ENCODE data around the gene HMGN3.

DNA sequence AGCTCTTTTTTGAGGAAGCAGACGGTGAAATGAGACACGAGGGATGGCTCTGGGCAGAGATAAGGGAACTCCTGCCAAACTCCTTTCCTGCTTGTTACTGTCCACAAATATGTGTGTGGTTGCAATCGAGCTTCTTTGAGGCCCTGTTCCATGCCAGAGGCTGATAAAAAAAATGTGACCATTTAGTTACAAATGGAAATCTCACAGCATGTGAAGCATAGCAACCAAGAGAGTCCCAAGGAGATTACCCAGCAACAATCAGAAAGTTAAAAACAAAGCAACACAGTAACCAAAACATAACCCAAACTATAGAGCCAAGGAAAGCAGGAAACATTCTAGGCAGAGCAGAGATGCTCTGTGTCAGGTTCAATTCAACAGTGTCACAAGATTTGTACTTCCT lies 35.4 kb upstream of the HMGN3 start:
- TF ChIP-seq, protein P1, sequence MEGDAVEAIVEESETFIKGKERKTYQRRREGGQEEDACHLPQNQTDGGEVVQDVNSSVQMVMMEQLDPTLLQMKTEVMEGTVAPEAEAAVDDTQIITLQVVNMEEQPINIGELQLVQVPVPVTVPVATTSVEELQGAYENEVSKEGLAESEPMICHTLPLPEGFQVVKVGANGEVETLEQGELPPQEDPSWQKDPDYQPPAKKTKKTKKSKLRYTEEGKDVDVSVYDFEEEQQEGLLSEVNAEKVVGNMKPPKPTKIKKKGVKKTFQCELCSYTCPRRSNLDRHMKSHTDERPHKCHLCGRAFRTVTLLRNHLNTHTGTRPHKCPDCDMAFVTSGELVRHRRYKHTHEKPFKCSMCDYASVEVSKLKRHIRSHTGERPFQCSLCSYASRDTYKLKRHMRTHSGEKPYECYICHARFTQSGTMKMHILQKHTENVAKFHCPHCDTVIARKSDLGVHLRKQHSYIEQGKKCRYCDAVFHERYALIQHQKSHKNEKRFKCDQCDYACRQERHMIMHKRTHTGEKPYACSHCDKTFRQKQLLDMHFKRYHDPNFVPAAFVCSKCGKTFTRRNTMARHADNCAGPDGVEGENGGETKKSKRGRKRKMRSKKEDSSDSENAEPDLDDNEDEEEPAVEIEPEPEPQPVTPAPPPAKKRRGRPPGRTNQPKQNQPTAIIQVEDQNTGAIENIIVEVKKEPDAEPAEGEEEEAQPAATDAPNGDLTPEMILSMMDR (IDR thresholded peaks at IDR 0.05; ENCODE audit: low read length), result no peak
- no peak for TF ChIP-seq EZH2 (IDR thresholded peaks at IDR 0.05; ENCODE audit: borderline replicate concordance, low read length)
